ENCODE data around the gene CAMSAP3. TPM values are rescaled to one million over a fixed set of nuclear protein-coding genes. Genes with fewer than 3 reads are reported as not detected.
"Not testable (repeated sequence)": the region's sequence is repeated elsewhere in the genome, so short reads cannot be mapped to it uniquely, and the experiment has no call there.

The CAMSAP3 gene
- total RNA-seq, 4 donors from 2014 or later, result 0.15 to 0.16 TPM; not detected in 2

GRCh38 chr19:7564866-7565265 lies 30.8 kb upstream of the CAMSAP3 start:
- in situ Hi-C loops (cut with MboI; ENCODE audit: low sequenced_read_pairs in 4 of 4) (loop anchor here in 3 of 4 donors (5.0 to 10.0 kb wide), 4 partner anchors 110 to 240 kb away; partner anchors contain the start of gene MCEMP1 (in 1 of the 3)), intact Hi-C loops (cut with DNase I; ENCODE audit: low total_unique reads) (no loop called here)
- no peaks in the 10 kb centered on the region for H3K27me3 ChIP-seq
- no peaks in the 10 kb centered on the region for H3K9me3 ChIP-seq
- no peak overlapping the region for H3K4me3 ChIP-seq
- no peak for TF ChIP-seq POLR2A (IDR thresholded peaks at IDR 0.05)
- TF ChIP-seq, protein P1, sequence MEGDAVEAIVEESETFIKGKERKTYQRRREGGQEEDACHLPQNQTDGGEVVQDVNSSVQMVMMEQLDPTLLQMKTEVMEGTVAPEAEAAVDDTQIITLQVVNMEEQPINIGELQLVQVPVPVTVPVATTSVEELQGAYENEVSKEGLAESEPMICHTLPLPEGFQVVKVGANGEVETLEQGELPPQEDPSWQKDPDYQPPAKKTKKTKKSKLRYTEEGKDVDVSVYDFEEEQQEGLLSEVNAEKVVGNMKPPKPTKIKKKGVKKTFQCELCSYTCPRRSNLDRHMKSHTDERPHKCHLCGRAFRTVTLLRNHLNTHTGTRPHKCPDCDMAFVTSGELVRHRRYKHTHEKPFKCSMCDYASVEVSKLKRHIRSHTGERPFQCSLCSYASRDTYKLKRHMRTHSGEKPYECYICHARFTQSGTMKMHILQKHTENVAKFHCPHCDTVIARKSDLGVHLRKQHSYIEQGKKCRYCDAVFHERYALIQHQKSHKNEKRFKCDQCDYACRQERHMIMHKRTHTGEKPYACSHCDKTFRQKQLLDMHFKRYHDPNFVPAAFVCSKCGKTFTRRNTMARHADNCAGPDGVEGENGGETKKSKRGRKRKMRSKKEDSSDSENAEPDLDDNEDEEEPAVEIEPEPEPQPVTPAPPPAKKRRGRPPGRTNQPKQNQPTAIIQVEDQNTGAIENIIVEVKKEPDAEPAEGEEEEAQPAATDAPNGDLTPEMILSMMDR (IDR thresholded peaks at IDR 0.05 in 4 of 5, conservative IDR thresholded peaks at IDR 0.05 in 1 of 5), result no peak
- ATAC-seq (no peak), DNase-seq (no peak)
- H3K27ac ChIP-seq, result no peak overlapping the region
- no peaks in the 10 kb centered on the region for H3K4me1 ChIP-seq
- peaks cover 0 to 8% of the 10 kb centered on the region in 2 donors for H3K36me3 ChIP-seq

DNA sequence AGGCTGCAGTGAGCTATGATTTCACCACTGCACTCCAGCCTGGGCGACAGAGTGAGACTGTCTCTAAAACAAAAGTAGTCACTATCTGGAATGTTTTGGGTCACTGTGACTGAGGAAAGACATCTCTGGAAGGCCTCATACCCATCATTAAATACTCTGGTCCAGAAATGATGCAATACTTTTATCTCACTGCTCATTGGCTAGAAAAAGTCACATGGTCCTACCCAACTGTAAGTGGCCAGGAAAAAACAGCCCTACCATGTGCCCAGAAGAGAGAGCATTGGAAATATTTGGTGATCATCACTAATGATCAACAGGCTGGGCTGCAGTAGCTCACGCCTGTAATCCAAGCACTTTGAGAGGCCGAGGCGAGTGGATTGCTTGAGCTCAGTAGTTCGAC lies 30.3 kb upstream of the CAMSAP3 start:
- no peak for TF ChIP-seq POLR2A (IDR thresholded peaks at IDR 0.05)
- TF ChIP-seq, protein P1 (IDR thresholded peaks at IDR 0.05 in 4 of 5, conservative IDR thresholded peaks at IDR 0.05 in 1 of 5), result no peak
- no peak for DNase-seq
- in situ Hi-C loops (cut with MboI; ENCODE audit: low sequenced_read_pairs in 4 of 4), result loop anchor here in 3 of 4 donors (5.0 to 10.0 kb wide), 4 partner anchors 109 to 239 kb away; partner anchors contain the start of gene MCEMP1 (in 1 of the 3)

GRCh38 chr19:7570761-7571160 lies 24.9 kb upstream of the CAMSAP3 start:
- Histone ChIP-seq H3K27me3 (no peaks in the 10 kb centered on the region), H3K9me3 (no peaks in the 10 kb centered on the region), H3K4me1 (no peaks in the 10 kb centered on the region), H3K4me3 (no peak overlapping the region), H3K36me3 (no peaks in the 10 kb centered on the region), H3K27ac (no peak overlapping the region)
- TF ChIP-seq, protein P1 (IDR thresholded peaks at IDR 0.05 in 4 of 5, conservative IDR thresholded peaks at IDR 0.05 in 1 of 5), result no peak
- no peak for TF ChIP-seq POLR2A (IDR thresholded peaks at IDR 0.05)
- intact Hi-C loops (cut with DNase I; ENCODE audit: low total_unique reads), result no loop called here
- DNase-seq (no peak), ATAC-seq (no peak)
- in situ Hi-C loops (cut with MboI; ENCODE audit: low sequenced_read_pairs in 4 of 4), result loop anchor here in 1 of 4 donors (5.0 kb wide), 2 partner anchors 112 to 227 kb away; partner anchors contain the start of gene TRAPPC5

More for the DNA sequence above, 30.3 kb upstream of the CAMSAP3 start:
- no peak for ATAC-seq
- no peaks in the 10 kb centered on the region for H3K9me3 ChIP-seq
- H3K27ac ChIP-seq, result no peak overlapping the region
- no peaks in the 10 kb centered on the region for H3K27me3 ChIP-seq
- intact Hi-C loops (cut with DNase I; ENCODE audit: low total_unique reads), result no loop called here
- peaks cover 0 to 3% of the 10 kb centered on the region in 2 donors for H3K36me3 ChIP-seq
- H3K4me3 ChIP-seq, result no peak overlapping the region
- H3K4me1 ChIP-seq, result no peaks in the 10 kb centered on the region

DNA sequence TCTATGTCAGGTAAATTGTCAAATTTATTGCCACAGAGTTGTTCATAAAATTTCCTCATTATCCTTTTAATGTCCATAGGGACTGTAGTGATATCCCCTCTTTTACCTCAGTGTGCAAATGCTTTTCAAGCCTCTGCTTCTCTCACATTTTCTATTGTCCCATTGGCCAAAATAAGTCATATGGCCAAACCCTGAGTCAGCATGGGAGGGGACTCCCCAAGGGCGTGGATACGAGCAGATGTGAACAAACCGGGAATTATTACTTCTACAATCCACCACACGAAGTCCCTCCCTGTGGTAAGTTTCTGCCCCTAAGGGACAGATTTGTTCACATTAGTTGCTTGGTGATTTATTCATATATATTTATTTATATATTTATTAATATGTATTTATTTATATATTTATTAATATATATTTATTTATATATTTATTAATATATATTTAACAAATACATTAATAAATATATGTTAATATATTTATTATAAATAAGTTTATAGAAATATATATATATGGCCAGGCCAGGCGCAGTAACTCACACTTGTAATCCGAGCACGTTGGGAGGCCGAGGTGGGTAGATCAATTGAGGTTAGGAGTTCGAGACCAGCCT lies 20.1 kb upstream of the CAMSAP3 start:
- intact Hi-C loops (cut with DNase I; ENCODE audit: low total_unique reads), result no loop called here

GRCh38 chr19:7577422-7577821 lies 18.2 kb upstream of the CAMSAP3 start:
- H3K9me3 ChIP-seq; ATAC-seq; DNase-seq; H3K27me3 ChIP-seq; H3K4me3 ChIP-seq; H3K4me1 ChIP-seq; in situ Hi-C loops (cut with MboI; ENCODE audit: low sequenced_read_pairs in 4 of 4); H3K27ac ChIP-seq; H3K36me3 ChIP-seq; intact Hi-C loops (cut with DNase I; ENCODE audit: low total_unique reads): not testable (repeated sequence)

More for the DNA sequence above, 20.1 kb upstream of the CAMSAP3 start:
- H3K9me3 ChIP-seq, result no peaks in the 10 kb centered on the region
- no peaks in the 10 kb centered on the region for H3K36me3 ChIP-seq
- H3K27ac ChIP-seq, result no peak overlapping the region
- in situ Hi-C loops (cut with MboI; ENCODE audit: low sequenced_read_pairs in 4 of 4), result no loop called here
- no peaks in the 10 kb centered on the region for H3K27me3 ChIP-seq
- no peak for TF ChIP-seq POLR2A (IDR thresholded peaks at IDR 0.05)
- TF ChIP-seq, protein P1 (IDR thresholded peaks at IDR 0.05 in 4 of 5, conservative IDR thresholded peaks at IDR 0.05 in 1 of 5), result no peak
- no peak for DNase-seq
- no peak overlapping the region for H3K4me3 ChIP-seq
- ATAC-seq, result no peak
- H3K4me1 ChIP-seq, result no peaks in the 10 kb centered on the region

Measured in gastrocnemius medialis (tissue), 4 donors.